Measurements from ENCODE around the gene NLRP14.

- no peak for TF ChIP-seq CTCF (conservative IDR thresholded peaks at IDR 0.05; ENCODE audit: low read length)
- no peak for TF ChIP-seq EZH2phosphoT487 (IDR thresholded peaks at IDR 0.05; ENCODE audit: borderline replicate concordance)
Observed at GRCh38 chr11:7020183-7020917, at the start of gene NLRP14, which contains the start of gene ZNF214.

Measured in Loucy (cell line).